Activated T-helper 1 cell treated with Interleukin-2 at 50 U/mL for 16 hours (primary cell): ENCODE data around the gene USP48.
"Not testable (repeated sequence)": the region's sequence is repeated elsewhere in the genome, so short reads cannot be mapped to it uniquely, and the experiment has no call there.

Experiments used
- DNase-seq: peaks from one replicate; pipeline ENCODE4 v3.0.0-alpha.2; 2020; ENCODE audit warnings: low read depth

USP48 gene

GRCh38 chr1:21634806-21635535, 148.0 kb downstream of the USP48 start:
- no peak for DNase-seq

DNA sequence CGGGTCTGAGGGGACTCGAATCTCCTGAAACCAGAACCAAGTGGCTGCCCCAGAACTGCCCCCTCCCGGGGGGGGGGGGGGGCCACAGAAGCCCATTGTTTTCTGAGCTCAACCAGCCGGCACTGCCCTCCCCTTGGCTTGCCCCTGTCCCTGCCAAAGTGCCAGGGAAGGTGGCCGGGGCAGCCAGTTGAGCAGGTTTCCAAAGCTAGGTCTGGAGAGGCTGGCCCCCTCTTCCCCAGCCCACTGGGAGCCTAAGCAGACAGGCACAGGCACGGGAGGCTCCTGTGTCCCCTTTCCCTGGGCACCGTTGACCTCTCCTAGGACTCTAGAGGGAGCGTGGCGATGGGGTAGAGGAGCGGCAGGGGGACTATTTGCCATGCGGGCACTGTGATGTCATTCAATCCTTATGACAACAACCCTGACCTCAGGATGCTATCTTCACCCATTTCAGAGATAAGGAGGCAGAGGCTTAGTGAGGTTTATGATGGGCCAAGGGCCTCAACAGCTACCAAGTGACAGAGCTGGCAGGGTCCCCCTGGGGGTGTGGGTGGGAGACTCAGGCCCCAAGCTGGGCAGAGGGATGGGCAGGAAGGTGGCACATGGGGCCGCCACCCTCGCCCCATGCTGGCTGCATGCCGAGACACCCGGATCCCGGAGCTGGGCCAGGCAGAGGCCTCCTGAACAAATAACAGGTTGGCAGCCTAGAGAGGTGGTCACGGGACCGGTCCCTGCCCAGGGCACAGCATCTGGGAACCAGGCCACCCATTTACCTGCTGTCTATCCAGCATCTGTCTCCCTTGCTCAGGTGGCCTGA, 148.8 kb downstream of the USP48 start:
- DNase-seq: no peak

GRCh38 chr1:21633141-21633755, 149.7 kb downstream of the USP48 start:
- no peak for DNase-seq

DNA sequence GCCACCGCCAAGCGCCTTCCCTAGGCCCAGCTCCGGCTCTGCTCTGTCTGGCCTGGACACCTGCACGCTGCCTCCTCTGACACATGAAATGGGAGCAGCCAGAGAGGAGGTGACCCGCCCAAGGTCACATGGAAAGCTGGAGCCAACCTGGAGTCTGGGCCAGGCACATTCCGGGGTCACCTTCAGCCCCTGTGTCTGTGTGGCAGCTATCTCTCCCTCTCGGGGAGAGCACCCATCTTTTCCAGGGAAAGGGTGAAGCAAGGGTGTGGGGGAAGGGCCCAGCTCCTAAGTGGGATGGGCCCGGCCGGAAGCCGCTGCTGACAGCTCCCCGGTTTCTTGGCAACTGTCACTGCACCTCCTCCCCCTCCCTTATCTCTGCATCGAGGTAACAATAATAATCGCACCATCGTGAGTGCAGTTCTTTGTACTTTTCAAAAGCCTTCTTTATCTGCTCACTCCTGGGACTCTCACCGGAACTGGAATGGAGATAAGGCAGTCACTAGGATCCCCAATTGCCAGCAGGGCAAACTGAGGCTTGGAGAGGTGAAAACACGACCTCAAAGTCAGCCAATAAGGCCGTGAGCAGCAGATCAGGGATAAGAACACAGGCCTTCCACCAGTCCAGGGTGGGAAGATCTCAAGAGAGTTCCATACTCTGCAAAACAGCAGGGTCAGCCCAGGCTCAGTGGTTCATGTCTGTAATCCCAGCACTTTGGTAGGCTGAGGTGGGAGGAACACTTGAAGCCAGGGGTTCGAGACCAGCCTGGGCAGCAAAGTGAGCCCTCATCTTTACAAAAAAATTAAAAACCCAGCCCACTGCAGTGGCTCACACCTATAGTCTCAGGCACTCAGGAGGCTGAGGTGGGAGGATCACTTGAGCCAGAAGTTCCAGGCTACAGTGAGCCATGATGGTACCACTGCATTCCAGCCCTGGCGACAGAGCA, 150.7 kb downstream of the USP48 start:
- DNase-seq: no peak

DNA sequence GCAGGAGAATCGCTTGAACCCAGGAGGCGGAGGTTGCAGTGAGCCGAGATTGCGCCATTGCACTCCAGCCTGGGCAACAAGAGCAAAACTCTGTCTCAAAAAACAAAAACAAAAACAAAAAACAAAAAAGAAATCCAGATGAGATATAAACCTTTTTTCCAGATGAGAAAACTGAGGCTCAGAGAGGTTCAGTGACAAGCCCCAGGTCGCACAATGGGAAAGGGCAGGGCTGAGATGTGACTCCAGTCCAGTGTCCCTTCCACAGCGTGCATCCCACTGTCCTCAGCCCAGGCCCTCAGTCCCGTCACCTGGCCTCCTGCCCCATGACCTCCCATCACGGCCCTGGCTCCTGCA, 151.4 kb downstream of the USP48 start:
- DNase-seq: not testable (repeated sequence)

DNA sequence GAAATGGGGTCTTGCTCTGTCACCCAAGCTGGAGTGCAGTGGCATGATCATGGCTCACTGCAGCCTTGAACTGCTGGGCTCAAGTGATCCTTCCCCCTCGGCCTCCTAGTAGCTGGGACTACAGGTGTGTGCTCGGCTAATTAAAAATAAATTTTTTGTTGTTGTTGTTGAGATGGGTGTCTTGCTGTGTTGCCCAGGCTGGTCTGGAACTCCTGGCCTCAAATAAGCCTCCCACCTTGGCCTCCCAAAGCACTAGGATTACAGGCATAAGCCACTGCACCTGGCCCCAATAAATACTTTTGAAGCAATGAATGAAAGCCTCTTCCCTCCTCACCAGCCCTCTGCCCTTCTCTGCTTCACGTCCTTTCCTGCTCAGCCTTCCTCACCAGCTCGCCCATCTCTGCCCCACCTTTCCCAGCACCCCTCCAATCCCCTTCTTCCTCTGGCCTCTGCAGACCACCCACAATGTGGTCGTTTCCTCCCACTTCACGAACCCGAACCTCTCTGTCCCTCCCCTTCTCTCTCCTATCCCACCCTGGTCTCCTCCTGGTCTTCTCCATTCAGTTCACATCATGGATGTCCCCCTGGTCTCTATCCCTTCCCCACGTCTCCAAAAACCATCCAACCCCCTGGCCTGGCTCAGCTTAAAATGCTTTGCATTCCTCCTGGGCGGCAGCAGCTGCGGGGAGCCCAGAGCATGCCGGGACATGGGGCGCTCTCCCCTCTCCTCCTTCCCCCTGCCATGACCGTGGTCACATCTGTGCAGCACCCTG, 152.2 kb downstream of the USP48 start:
- DNase-seq: no peak

- DNase-seq: no peak
Observed at GRCh38 chr1:21629971-21630370, 153.0 kb downstream of the USP48 start.

- no peak for DNase-seq
Observed at GRCh38 chr1:21628798-21629393, 154.1 kb downstream of the USP48 start.
